ENCODE measurements around the gene AFF3. TPM values are rescaled to one million over a fixed set of nuclear protein-coding genes. Genes with fewer than 3 reads are reported as not detected.

AFF3 gene
- total RNA-seq, 1 experiment from 2014 or later = 0.22 TPM

DNA sequence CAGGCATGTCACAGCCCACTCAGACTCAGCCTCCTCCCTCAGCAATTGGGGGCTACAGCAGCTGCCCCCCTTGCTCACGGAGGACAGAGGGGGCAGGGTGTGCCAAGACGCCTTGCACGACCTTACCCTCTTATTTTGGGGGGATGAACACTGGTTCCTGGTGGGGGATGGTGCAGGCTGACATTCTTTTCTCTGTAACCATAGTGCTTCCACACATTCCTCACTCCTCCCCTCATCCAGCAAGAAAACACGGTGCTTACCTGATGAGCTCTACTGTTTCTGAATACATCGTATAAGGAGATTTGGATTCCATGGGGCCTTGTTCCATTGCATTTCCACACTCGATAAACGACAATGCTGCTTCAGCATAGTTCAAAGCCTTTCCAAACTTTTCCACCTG is 577.2 kb downstream of the AFF3 start:
- Histone ChIP-seq H2BK12ac (ENCODE audit: insufficient read length, low read depth, low read length) (no peak overlapping the region), H2BK120ac (ENCODE audit: low read depth, low read length, poor library complexity, severe bottlenecking) (no peak overlapping the region), H2AK5ac (ENCODE audit: insufficient read length, low read length) (no peak overlapping the region), H3K79me1 (ENCODE audit: insufficient read depth, low read depth, low read length, poor library complexity, severe bottlenecking) (no peaks in the 10 kb centered on the region), H3K9me3 (ENCODE audit: control insufficient read depth, low read depth, low read length) (no peaks in the 10 kb centered on the region), H3K23me2 (ENCODE audit: insufficient read length, low read depth, low read length, poor library complexity, severe bottlenecking) (no peaks in the 10 kb centered on the region), H3K14ac (ENCODE audit: insufficient read depth, low read length) (no peak overlapping the region), H2BK20ac (ENCODE audit: low read depth, low read length, poor library complexity, severe bottlenecking) (no peak overlapping the region), H3K4me1 (ENCODE audit: insufficient read depth, low read length) (no peaks in the 10 kb centered on the region; the same call in 1 of the 2 replicates), H3K18ac (ENCODE audit: insufficient read length, low read depth, low read length) (no peak overlapping the region), H2BK5ac (ENCODE audit: insufficient read length, low read length) (no peak overlapping the region), H3K4me2 (ENCODE audit: insufficient read depth, insufficient read length, low read length) (no peak overlapping the region), H2AFZ (ENCODE audit: low read length) (no peak overlapping the region), H2BK15ac (ENCODE audit: low read depth, low read length) (no peak overlapping the region), H3K27ac (ENCODE audit: insufficient read length, low read depth, low read length) (no peak overlapping the region), H3K27me3 (ENCODE audit: insufficient read depth, low read length) (no peaks in the 10 kb centered on the region), H3K56ac (ENCODE audit: insufficient read length, low read depth, low read length) (no peak overlapping the region), H4K91ac (ENCODE audit: insufficient read length, low read depth, low read length) (no peak overlapping the region), H4K20me1 (ENCODE audit: control insufficient read depth, insufficient read depth, insufficient read length) (no peaks in the 10 kb centered on the region), H3K9ac (ENCODE audit: extremely low read depth, insufficient read length, low read length) (no peak overlapping the region), H3K23ac (ENCODE audit: insufficient read length, low read depth, low read length) (no peak overlapping the region), H3K79me2 (ENCODE audit: insufficient read depth, low read length) (no peaks in the 10 kb centered on the region), H3K4ac (ENCODE audit: low read depth, low read length) (no peak overlapping the region), H4K5ac (ENCODE audit: insufficient read length, low read depth, low read length) (no peak overlapping the region), H3T11ph (ENCODE audit: low read length) (no peak overlapping the region), H4K8ac (replicated peaks; ENCODE audit: insufficient read length, low read depth, low read length) (no peak overlapping the region)
- DNase-seq = no peak
- no peak overlapping the region for H3K27ac Mint-ChIP-seq
- peaks cover 5 to 8% of the 10 kb centered on the region in 2 experiments for H3K4me1 Mint-ChIP-seq
- WGBS (ENCODE audit: extremely low coverage, insufficient read length, low lambda C conversion rate) = no CpG with 5 or more reads among the region's 7 CpGs
- H3K4me3 Mint-ChIP-seq = no peak overlapping the region
- TF ChIP-seq CTCF (conservative IDR thresholded peaks at IDR 0.05) = no peak
- H3K27me3 Mint-ChIP-seq (ENCODE audit: low read depth) = peaks cover under 1% of the 10 kb centered on the region
- H3K9me3 Mint-ChIP-seq = no peaks in the 10 kb centered on the region
- H3K36me3 Mint-ChIP-seq (ENCODE audit: insufficient read depth in 1 of 3, low read depth in 3 of 3) = no peaks in the 10 kb centered on the region
